ENCODE data around the gene TBC1D21.

DNA sequence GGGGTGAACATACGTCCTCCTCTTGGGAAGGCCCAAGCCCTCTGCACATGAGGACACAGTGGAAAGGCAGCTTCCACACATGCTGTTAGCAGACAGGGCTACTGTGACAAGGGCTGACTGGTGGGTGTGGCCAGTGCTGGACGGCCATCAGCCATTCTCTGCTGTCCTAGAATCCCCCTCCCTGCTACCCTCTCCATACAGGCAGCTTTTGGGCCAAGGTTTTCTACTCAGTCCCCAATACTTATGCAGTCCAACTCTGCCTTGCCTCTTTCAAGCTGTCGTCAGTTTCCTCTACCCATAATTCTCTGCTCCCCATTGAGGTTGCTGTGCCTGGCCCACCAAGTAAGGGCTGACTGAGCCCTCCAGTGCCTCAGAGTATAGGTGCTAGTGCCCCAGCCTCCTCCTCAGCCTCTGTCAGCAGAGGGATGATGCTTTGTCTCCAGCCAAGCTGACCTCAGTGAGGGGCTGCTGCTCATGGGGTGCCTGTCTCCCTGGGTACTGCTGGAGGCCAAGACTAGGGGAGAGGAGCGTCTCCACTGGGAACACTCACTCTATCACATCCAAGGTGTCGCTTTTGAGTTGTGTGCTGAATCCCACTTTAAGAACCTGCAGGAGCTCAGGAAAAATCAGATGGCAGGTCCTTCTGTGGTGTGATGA, 55.7 kb downstream of the TBC1D21 start:
- TF ChIP-seq, protein P1, sequence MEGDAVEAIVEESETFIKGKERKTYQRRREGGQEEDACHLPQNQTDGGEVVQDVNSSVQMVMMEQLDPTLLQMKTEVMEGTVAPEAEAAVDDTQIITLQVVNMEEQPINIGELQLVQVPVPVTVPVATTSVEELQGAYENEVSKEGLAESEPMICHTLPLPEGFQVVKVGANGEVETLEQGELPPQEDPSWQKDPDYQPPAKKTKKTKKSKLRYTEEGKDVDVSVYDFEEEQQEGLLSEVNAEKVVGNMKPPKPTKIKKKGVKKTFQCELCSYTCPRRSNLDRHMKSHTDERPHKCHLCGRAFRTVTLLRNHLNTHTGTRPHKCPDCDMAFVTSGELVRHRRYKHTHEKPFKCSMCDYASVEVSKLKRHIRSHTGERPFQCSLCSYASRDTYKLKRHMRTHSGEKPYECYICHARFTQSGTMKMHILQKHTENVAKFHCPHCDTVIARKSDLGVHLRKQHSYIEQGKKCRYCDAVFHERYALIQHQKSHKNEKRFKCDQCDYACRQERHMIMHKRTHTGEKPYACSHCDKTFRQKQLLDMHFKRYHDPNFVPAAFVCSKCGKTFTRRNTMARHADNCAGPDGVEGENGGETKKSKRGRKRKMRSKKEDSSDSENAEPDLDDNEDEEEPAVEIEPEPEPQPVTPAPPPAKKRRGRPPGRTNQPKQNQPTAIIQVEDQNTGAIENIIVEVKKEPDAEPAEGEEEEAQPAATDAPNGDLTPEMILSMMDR (conservative IDR thresholded peaks at IDR 0.05; ENCODE audit: low read depth, low read length), result no peak
- TF ChIP-seq RFX5 (IDR thresholded peaks at IDR 0.05; ENCODE audit: low read depth, low read length) (no peak), POLR2A (IDR thresholded peaks at IDR 0.05; ENCODE audit: low read depth, low read length) (no peak), MAFK (IDR thresholded peaks at IDR 0.05; ENCODE audit: low read depth, low read length) (no peak), RAD21 (IDR thresholded peaks at IDR 0.05; ENCODE audit: low read length) (no peak), MXI1 (IDR thresholded peaks at IDR 0.05; ENCODE audit: borderline replicate concordance, low read depth, low read length) (peak; percentile 68; the same call in 1 of the 2 replicates), NFE2L2 (IDR thresholded peaks at IDR 0.05; ENCODE audit: low read depth, low read length) (no peak), RCOR1 (IDR thresholded peaks at IDR 0.05; ENCODE audit: insufficient replicate concordance, low read length) (no peak), CEBPB (IDR thresholded peaks at IDR 0.05; ENCODE audit: low read depth, low read length) (no peak)
- TF ChIP-seq, protein P2, sequence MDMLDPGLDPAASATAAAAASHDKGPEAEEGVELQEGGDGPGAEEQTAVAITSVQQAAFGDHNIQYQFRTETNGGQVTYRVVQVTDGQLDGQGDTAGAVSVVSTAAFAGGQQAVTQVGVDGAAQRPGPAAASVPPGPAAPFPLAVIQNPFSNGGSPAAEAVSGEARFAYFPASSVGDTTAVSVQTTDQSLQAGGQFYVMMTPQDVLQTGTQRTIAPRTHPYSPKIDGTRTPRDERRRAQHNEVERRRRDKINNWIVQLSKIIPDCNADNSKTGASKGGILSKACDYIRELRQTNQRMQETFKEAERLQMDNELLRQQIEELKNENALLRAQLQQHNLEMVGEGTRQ (IDR thresholded peaks at IDR 0.05; ENCODE audit: low read depth, low read length), result no peak
- TF ChIP-seq, protein P3, sequence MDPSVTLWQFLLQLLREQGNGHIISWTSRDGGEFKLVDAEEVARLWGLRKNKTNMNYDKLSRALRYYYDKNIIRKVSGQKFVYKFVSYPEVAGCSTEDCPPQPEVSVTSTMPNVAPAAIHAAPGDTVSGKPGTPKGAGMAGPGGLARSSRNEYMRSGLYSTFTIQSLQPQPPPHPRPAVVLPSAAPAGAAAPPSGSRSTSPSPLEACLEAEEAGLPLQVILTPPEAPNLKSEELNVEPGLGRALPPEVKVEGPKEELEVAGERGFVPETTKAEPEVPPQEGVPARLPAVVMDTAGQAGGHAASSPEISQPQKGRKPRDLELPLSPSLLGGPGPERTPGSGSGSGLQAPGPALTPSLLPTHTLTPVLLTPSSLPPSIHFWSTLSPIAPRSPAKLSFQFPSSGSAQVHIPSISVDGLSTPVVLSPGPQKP (IDR thresholded peaks at IDR 0.05; ENCODE audit: borderline replicate concordance, low read depth, low read length), result no peak

Measured in IMR-90 (cell line).